HUES48 (cell line): ENCODE results near the gene ASXL1.

Source experiments
- H3K27ac ChIP-seq: one replicate; pipeline ENCODE4 v1.7.0; 2013; ENCODE audit warnings: low read depth, low read length, inconsistent platforms
- H3K27me3 ChIP-seq: 2 replicates; pipeline ENCODE4 v1.6.1; 2013; ENCODE audit warnings: mild to moderate bottlenecking, low read length; ENCODE audit not compliant: control insufficient read depth, insufficient read depth
- H3K36me3 ChIP-seq: 2 replicates; pipeline ENCODE4 v1.6.1; 2013; ENCODE audit warnings: low read length; ENCODE audit not compliant: control insufficient read depth, insufficient read depth
- H3K4me1 ChIP-seq: 2 replicates; pipeline ENCODE4 v1.6.1; 2013; ENCODE audit warnings: mild to moderate bottlenecking, low read length; ENCODE audit not compliant: control insufficient read depth, insufficient read depth
- H3K4me3 ChIP-seq: 2 replicates; pipeline ENCODE4 v1.5.1; 2013; ENCODE audit warnings: mild to moderate bottlenecking, low read depth, low read length
- H3K9ac ChIP-seq: 2 replicates; pipeline ENCODE4 v1.6.1; 2013; ENCODE audit warnings: mild to moderate bottlenecking, low read depth, low read length, moderate library complexity
- H3K9me3 ChIP-seq: 2 replicates; pipeline ENCODE4 v1.6.1; 2013; ENCODE audit warnings: low read length; ENCODE audit not compliant: control insufficient read depth, insufficient read depth

The ASXL1 gene

DNA sequence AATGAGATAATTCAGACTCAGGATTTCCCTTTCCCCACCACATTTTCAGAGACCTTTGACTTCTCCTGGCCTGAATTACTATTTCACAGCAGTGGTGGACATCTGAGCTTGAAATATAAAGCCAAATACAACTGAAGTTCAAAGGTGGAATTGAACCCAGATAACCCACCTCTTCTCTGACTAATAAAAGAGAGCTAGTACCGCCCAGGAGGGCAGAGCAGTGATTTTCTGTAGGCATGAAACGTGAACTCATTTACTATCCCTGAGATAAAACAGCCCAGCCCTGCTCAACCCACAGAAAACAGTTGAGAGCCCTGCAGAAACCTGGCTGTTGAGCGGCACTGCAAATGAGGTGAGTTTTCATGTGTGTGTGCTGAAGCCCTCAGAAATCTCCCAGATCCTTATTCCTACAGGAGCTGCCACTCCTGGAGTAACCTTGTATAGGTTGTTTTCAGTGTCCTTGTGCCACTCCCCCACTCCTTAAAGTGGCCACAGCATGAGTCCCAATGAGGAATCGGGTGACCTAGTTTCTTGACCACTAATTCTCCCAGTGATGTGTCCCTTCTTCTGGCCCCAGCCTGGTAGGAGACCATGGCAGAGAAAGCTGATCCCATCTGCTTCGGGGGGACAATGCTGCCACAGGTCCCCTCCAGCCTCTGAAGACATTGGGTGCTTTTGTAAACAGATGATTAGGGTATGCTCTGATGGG is 127.8 kb downstream of the ASXL1 start:
- Histone ChIP-seq H3K4me3 (no peak overlapping the region), H3K27me3 (no peaks in the 10 kb centered on the region; the same call in 1 of the 2 replicates), H3K9ac (no peak overlapping the region), H3K36me3 (no peaks in the 10 kb centered on the region), H3K9me3 (no peaks in the 10 kb centered on the region), H3K4me1 (peaks cover 14% of the 10 kb centered on the region), H3K27ac (no peak overlapping the region)

- Histone ChIP-seq H3K4me3 (no peak overlapping the region), H3K9me3 (no peaks in the 10 kb centered on the region), H3K27ac (no peak overlapping the region), H3K9ac (no peak overlapping the region), H3K27me3 (no peaks in the 10 kb centered on the region; the same call in 1 of the 2 replicates), H3K4me1 (peaks cover 3% of the 10 kb centered on the region; the same call in 1 of the 2 replicates), H3K36me3 (no peaks in the 10 kb centered on the region)
Observed at GRCh38 chr20:32487381-32487780, 129.2 kb downstream of the ASXL1 start.

DNA sequence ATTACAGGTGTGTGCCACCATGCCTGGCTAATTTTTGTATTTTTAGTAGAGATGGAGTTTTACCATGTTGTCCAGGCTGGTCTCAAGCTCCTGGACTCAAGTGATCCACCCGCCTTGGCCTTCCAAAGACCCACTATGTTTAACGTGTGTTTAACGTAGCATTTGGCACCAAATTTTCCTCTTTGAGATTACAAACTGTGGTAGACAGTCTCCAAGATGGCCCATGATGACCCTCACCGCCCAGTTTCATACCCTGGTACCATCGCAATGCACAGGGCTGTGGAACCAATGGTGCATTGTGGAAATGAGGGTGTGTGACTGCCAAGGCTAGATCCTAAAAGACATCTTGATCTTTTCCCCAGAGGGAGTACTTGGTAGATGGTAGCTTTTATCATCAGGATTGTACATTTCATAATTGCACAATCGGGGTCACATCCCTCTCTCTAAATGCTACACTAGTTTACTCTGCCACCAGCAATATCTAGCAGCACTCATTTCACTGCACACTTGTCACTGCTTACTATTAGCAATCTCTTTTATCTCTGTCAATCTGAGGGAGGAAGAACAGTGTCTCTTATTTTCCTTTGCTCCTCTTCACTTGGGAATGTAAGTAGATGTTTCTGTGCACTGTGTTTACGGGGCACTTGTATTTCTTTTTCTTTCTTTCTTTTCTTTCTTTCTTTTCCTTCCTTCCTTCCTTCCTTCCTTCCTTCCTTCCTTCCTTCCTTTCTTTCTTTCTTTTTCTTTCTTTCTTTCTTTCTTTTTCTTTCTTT is 130.1 kb downstream of the ASXL1 start:
- peaks cover 3% of the 10 kb centered on the region; the same call in 1 of the 2 replicates for H3K4me1 ChIP-seq
- no peak overlapping the region for H3K9ac ChIP-seq
- H3K9me3 ChIP-seq = no peaks in the 10 kb centered on the region
- no peaks in the 10 kb centered on the region; the same call in 1 of the 2 replicates for H3K27me3 ChIP-seq
- H3K27ac ChIP-seq = no peak overlapping the region
- H3K4me3 ChIP-seq = no peak overlapping the region
- no peaks in the 10 kb centered on the region for H3K36me3 ChIP-seq
